HCT116 (cell line): ENCODE measurements around the gene ADGRG1. TPM values are rescaled to one million over a fixed set of nuclear protein-coding genes. Genes with fewer than 3 reads are reported as not detected.

Experiments used
- ATAC-seq: fragments of 200-7000 bp; cut with Tn5 transposase; 2 replicates; pipeline ENCODE4 v1.9.1; 2020; ENCODE audit warnings: mild to moderate bottlenecking, moderate library complexity
- BruUV-seq: library from RNA; stranded (reverse); fragments of 400-500 nt; replicated peaks from 2 replicates; lab custom pipeline; 2021; lab: Mats Ljungman, UMichigan
- CTCF ChIA-PET: fragments of 300-600 bp; sonication (Branson Sonifier 250); formaldehyde crosslinking; loops from one replicate; lab custom pipeline; 2021; ENCODE audit warnings: antibody characterized with exemption; lab: Charles Lee
- POLR2A ChIA-PET: fragments of 300-600, 350-600 bp; sonication (Branson Sonifier 250); formaldehyde crosslinking; loops from one replicate; lab custom pipeline; 2021; ENCODE audit warnings: antibody characterized with exemption; lab: Charles Lee
- RAD21 ChIA-PET, 2 experiments: fragments of 300-600 bp; sonication (Branson Sonifier 250); formaldehyde crosslinking; loops; one replicate each; lab custom pipeline; 2023; ENCODE audit warnings: low total read pairs in 2 of 2; ENCODE audit not compliant: uncharacterized antibody in 2 of 2, unreplicated experiment in 2 of 2, low non-redundant PET in 1 of 2; lab: Charles Lee
- DNase-seq: peaks from one replicate; pipeline ENCODE4 v3.0.0-alpha.2; 2010; ENCODE audit warnings: low read depth, low spot score
- H2AFZ ChIP-seq: fragments of 200-600 bp; shearing (Covaris generic), sonication (generic); 2 replicates; pipeline ENCODE4 v1.6.1; 2017; ENCODE audit warnings: low read depth, mixed run types, mixed read lengths, antibody characterized with exemption, low read length; ENCODE audit not compliant: poor library complexity, severe bottlenecking
- H3K27ac ChIP-seq: 2 replicates; pipeline ENCODE4 v1.5.1; 2012; ENCODE audit warnings: low read depth, low read length
- H3K27me3 ChIP-seq: fragments of 200-600 bp; sonication (generic); 2 replicates; pipeline ENCODE4 v1.6.1; 2016; ENCODE audit warnings: mixed run types, low read length, mixed read lengths; ENCODE audit not compliant: insufficient read depth
- H3K36me3 ChIP-seq, 2 experiments: fragments of 200-500 bp in 1 of 2; fragments of 200-600 bp in 1 of 2; sonication (Bioruptor generic) in 1 of 2; sonication (generic) in 1 of 2; 2 replicates each; pipeline versions ENCODE4 v1.5.1 to v1.6.1; 2014 to 2016; ENCODE audit warnings: low read length in 2 of 2, inconsistent platforms in 1 of 2, mixed read lengths in 1 of 2, mixed run types in 1 of 2; ENCODE audit not compliant: insufficient read depth in 2 of 2, control insufficient read depth in 1 of 2
- H3K4me1 ChIP-seq, 2 experiments: fragments of 200-600 bp in 1 of 2; sonication (generic) in 1 of 2; 2 replicates each; pipeline versions ENCODE4 v1.5.1 to v1.6.1; 2012 to 2017; ENCODE audit warnings: low read length in 2 of 2, inconsistent platforms in 1 of 2, mild to moderate bottlenecking in 1 of 2, mixed read lengths in 1 of 2, mixed run types in 1 of 2, moderate library complexity in 1 of 2; ENCODE audit not compliant: insufficient read depth in 2 of 2, control insufficient read depth in 1 of 2
- H3K4me2 ChIP-seq: fragments of 200-600 bp; sonication (generic); 2 replicates; pipeline ENCODE4 v1.6.1; 2017; ENCODE audit warnings: mixed run types, low read length, mixed read lengths
- H3K4me3 ChIP-seq, 2 experiments: fragments of 200-600 bp in 1 of 2; sonication (generic) in 1 of 2; replicated peaks in 1 of 2; 2 replicates each; pipeline ENCODE4 v1.5.1; 2011 to 2016; ENCODE audit warnings: low read length in 2 of 2, control low read depth in 1 of 2, low read depth in 1 of 2, mild to moderate bottlenecking in 1 of 2, mixed read lengths in 1 of 2, mixed run types in 1 of 2
- H3K79me2 ChIP-seq: fragments of 200-600 bp; sonication (generic); 2 replicates; pipeline ENCODE4 v1.6.1; 2017; ENCODE audit warnings: mild to moderate bottlenecking, mixed run types, low read length, moderate library complexity, mixed read lengths; ENCODE audit not compliant: insufficient read depth
- H3K9ac ChIP-seq: fragments of 200-600 bp; sonication (generic); 2 replicates; pipeline ENCODE4 v1.6.1; 2016; ENCODE audit warnings: low read length, mixed read lengths
- H3K9me2 ChIP-seq: fragments of 200-600 bp; sonication (generic), shearing (Covaris generic); 2 replicates; pipeline ENCODE4 v1.6.1; 2017; ENCODE audit warnings: mixed run types, mild to moderate bottlenecking, moderate library complexity; ENCODE audit not compliant: insufficient read depth
- H3K9me3 ChIP-seq, 2 experiments: fragments of 200-500 bp in 1 of 2; fragments of 200-600 bp in 1 of 2; sonication (Bioruptor generic) in 1 of 2; sonication (generic) in 1 of 2; 2 replicates each; pipeline ENCODE4 v1.6.1; 2014 to 2017; ENCODE audit warnings: low read length in 2 of 2, mixed read lengths in 2 of 2, inconsistent platforms in 1 of 2, low read depth in 1 of 2, mild to moderate bottlenecking in 1 of 2, mixed run types in 1 of 2, moderate library complexity in 1 of 2; ENCODE audit not compliant: control insufficient read depth in 1 of 2, insufficient read depth in 1 of 2
- H4K20me1 ChIP-seq: fragments of 200-600 bp; sonication (generic), shearing (Covaris generic); 2 replicates; pipeline ENCODE4 v1.6.1; 2017; ENCODE audit warnings: mixed run types, mild to moderate bottlenecking, moderate library complexity; ENCODE audit not compliant: insufficient read depth
- ATF3 ChIP-seq: IDR thresholded peaks from 2 replicates; pipeline ENCODE4 v1.6.1; 2012
- CBX3 ChIP-seq: IDR thresholded peaks from 2 replicates; pipeline ENCODE4 v1.6.1; 2012; ENCODE audit warnings: low read depth
- CEBPB ChIP-seq: IDR thresholded peaks from 2 replicates; pipeline ENCODE4 v1.6.1; 2012; ENCODE audit warnings: low read depth
- EZH2 ChIP-seq: fragments of 200-600 bp; sonication (generic); IDR thresholded peaks from 2 replicates; pipeline ENCODE4 v1.6.1; 2017; ENCODE audit warnings: antibody characterized with exemption, mixed run types
- EZH2phosphoT487 ChIP-seq: fragments of 200-600 bp; IDR thresholded peaks from 2 replicates; pipeline ENCODE4 v1.6.1; 2018; ENCODE audit warnings: antibody characterized with exemption, borderline replicate concordance
- JUND ChIP-seq: IDR thresholded peaks from 2 replicates; pipeline ENCODE4 v1.6.1; 2012
- MAX ChIP-seq: IDR thresholded peaks from 2 replicates; pipeline ENCODE4 v1.6.1; 2012
- POLR2A ChIP-seq: IDR thresholded peaks from 2 replicates; pipeline ENCODE4 v1.7.0; 2011; ENCODE audit warnings: borderline replicate concordance; ENCODE audit not compliant: insufficient read depth, insufficient read length; ENCODE audit errors: extremely low read depth
- POLR2AphosphoS5 ChIP-seq: IDR thresholded peaks from 2 replicates; pipeline ENCODE4 v1.6.1; 2011; ENCODE audit warnings: mild to moderate bottlenecking, low read depth, low read length, moderate library complexity
- REST ChIP-seq: IDR thresholded peaks from 2 replicates; pipeline ENCODE4 v1.6.1; 2012; ENCODE audit warnings: low read depth
- SP1 ChIP-seq: IDR thresholded peaks from 2 replicates; pipeline ENCODE4 v1.6.1; 2012; ENCODE audit warnings: low read depth
- TCF7L2 ChIP-seq: IDR thresholded peaks from 2 replicates; pipeline ENCODE4 v1.7.0; 2011; ENCODE audit warnings: borderline replicate concordance, inconsistent platforms; ENCODE audit not compliant: insufficient read depth, insufficient read length; ENCODE audit errors: extremely low read depth
- YY1 ChIP-seq: IDR thresholded peaks from 2 replicates; pipeline ENCODE4 v1.6.1; 2011; ENCODE audit warnings: low read length, low read depth, moderate library complexity, mild to moderate bottlenecking; ENCODE audit not compliant: insufficient replicate concordance; ENCODE audit errors: extremely low read depth
- ZBTB33 ChIP-seq: IDR thresholded peaks from 2 replicates; pipeline ENCODE4 v1.6.1; 2011; ENCODE audit warnings: mild to moderate bottlenecking, low read length, moderate library complexity; ENCODE audit not compliant: insufficient replicate concordance; ENCODE audit errors: extremely low read depth
- ZFX ChIP-seq: fragments of 450-650 bp; IDR thresholded peaks from 2 replicates; pipeline ENCODE4 v1.6.1; 2017
- ZNF274 ChIP-seq: fragments of 200-500 bp; sonication (Bioruptor generic); IDR thresholded peaks from 2 replicates; pipeline ENCODE4 v1.6.1; 2014; ENCODE audit warnings: mild to moderate bottlenecking, low read depth, low read length, inconsistent platforms
- intact Hi-C: fragments of 100-400 bp; cut with micrococcal nuclease; formaldehyde crosslinking; loops from 2 replicates; pipeline ENCODE4 v1.10.0; 2022
- total RNA-seq: library from RNA; stranded (reverse); gene quantifications from one replicate; pipeline ENCODE4 v1.2.1, GENCODE V29; 2021; ENCODE audit not compliant: unreplicated experiment

Gene ADGRG1
- total RNA-seq, 1 experiment from 2014 or later = 36.4 TPM

- Histone ChIP-seq H3K27me3 (no peaks in the 10 kb centered on the region), H3K4me3 (no peak overlapping the region), H4K20me1 (no peaks in the 10 kb centered on the region), H3K9me3 (no peaks in the 10 kb centered on the region), H3K4me1 (peaks cover 0 to 4% of the 10 kb centered on the region in 2 experiments; a peak in 1 of 4 replicates), H3K4me2 (no peak overlapping the region), H3K9me2 (no peaks in the 10 kb centered on the region), H3K79me2 (no peaks in the 10 kb centered on the region), H3K36me3 (no peaks in the 10 kb centered on the region), H3K27ac (no peak overlapping the region), H3K9ac (no peak overlapping the region), H2AFZ (no peak overlapping the region)
- BruUV-seq = no TSS peak
- ATAC-seq (no peak), DNase-seq (no peak)
- POLR2A ChIA-PET = no interaction called here
- no peak for TF ChIP-seq EZH2
- RAD21 ChIA-PET = no interaction called here
- intact Hi-C loops = no loop called here
- CTCF ChIA-PET = no interaction called here
Observed at GRCh38 chr16:57695680-57696069, 67.2 kb downstream of the ADGRG1 start.

- Histone ChIP-seq H4K20me1 (no peaks in the 10 kb centered on the region), H3K9me3 (no peaks in the 10 kb centered on the region), H2AFZ (no peak overlapping the region), H3K4me3 (no peak overlapping the region), H3K4me1 (peaks cover 0 to 4% of the 10 kb centered on the region in 2 experiments; a peak in 1 of 4 replicates), H3K27ac (no peak overlapping the region), H3K36me3 (no peaks in the 10 kb centered on the region), H3K79me2 (no peaks in the 10 kb centered on the region), H3K4me2 (no peak overlapping the region), H3K9ac (no peak overlapping the region), H3K9me2 (no peaks in the 10 kb centered on the region), H3K27me3 (no peaks in the 10 kb centered on the region)
- POLR2A ChIA-PET = no interaction called here
- intact Hi-C loops = no loop called here
- no peak for ATAC-seq
- BruUV-seq = no TSS peak
- no peak for DNase-seq
- RAD21 ChIA-PET = no interaction called here
- CTCF ChIA-PET = no interaction called here
- TF ChIP-seq CBX3 = no peak
- TF ChIP-seq ZNF274 = no peak
- TF ChIP-seq EZH2 = no peak
- TF ChIP-seq JUND = no peak
- no peak for TF ChIP-seq YY1
- no peak for TF ChIP-seq MAX
- TF ChIP-seq ZBTB33 = no peak
- no peak for TF ChIP-seq CEBPB
- TF ChIP-seq POLR2A = no peak
- TF ChIP-seq EZH2phosphoT487 = no peak
- TF ChIP-seq SP1 = no peak
- TF ChIP-seq TCF7L2 = no peak
- no peak for TF ChIP-seq REST
- no peak for TF ChIP-seq POLR2AphosphoS5
- no peak for TF ChIP-seq ATF3
- no peak for TF ChIP-seq ZFX
Observed at GRCh38 chr16:57696240-57696639, 67.8 kb downstream of the ADGRG1 start.
